HEK293 (cell line): Measurements from ENCODE around the gene DHFR.

ENCODE experiments used
- CTCF ChIP-seq: fragments of 450-650 bp; formaldehyde crosslinking; IDR thresholded peaks from 2 replicates; pipeline ENCODE4 v1.5.1; 2016; ENCODE audit warnings: missing biosample characterization, missing genetic modification characterization
- GLIS1 ChIP-seq: fragments of 450-650 bp; formaldehyde crosslinking; IDR thresholded peaks from 2 replicates; pipeline ENCODE4 v1.5.1; 2016; ENCODE audit warnings: missing biosample characterization, missing genetic modification characterization
- ZNF26 ChIP-seq: fragments of 450-650 bp; formaldehyde crosslinking; IDR thresholded peaks from 2 replicates; pipeline ENCODE4 v1.5.1; 2016; ENCODE audit warnings: missing biosample characterization, missing genetic modification characterization
- ZNF660 ChIP-seq: fragments of 450-650 bp; IDR thresholded peaks from 2 replicates; pipeline ENCODE4 v1.5.1; 2018; ENCODE audit warnings: missing biosample characterization, mild to moderate bottlenecking, missing genetic modification characterization
- ZNF704 ChIP-seq: fragments of 450-650 bp; formaldehyde crosslinking; IDR thresholded peaks from 2 replicates; pipeline ENCODE4 v1.5.1; 2016; ENCODE audit warnings: missing biosample characterization, missing genetic modification characterization

GRCh38 chr5:80688648-80689420 is 34.1 kb upstream of the DHFR start:
- TF ChIP-seq ZNF704 (tag by site-specific recombination) (no peak), CTCF (tag by site-specific recombination) (no peak), ZNF660 (no peak), GLIS1 (no peak), ZNF26 (tag by site-specific recombination) (no peak)
